Lower lobe of right lung (tissue), 2 donors: ENCODE data around the gene FFAR1. TPM values are rescaled to one million over a fixed set of nuclear protein-coding genes. Genes with fewer than 3 reads are reported as not detected.

Source experiments
- ATAC-seq, 2 donors: fragments of 200-7000 bp; cut with Tn5 transposase; one replicate each; pipeline ENCODE4 v1.9.1; 2020 to 2022; ENCODE audit warnings: mild to moderate bottlenecking in 2 of 2, moderate library complexity in 2 of 2
- DNase-seq: peaks from one replicate; pipeline ENCODE4 v3.0.0-alpha.2; 2020
- H3K27ac ChIP-seq: fragments of 200-600 bp; one replicate; pipeline ENCODE4 v1.8.0; 2022
- H3K27me3 ChIP-seq: fragments of 200-600 bp; one replicate; pipeline ENCODE4 v1.8.0; 2022; ENCODE audit warnings: low read depth
- H3K36me3 ChIP-seq: fragments of 200-600 bp; one replicate; pipeline ENCODE4 v1.8.0; 2022; ENCODE audit warnings: mild to moderate bottlenecking
- H3K4me1 ChIP-seq: fragments of 200-600 bp; one replicate; pipeline ENCODE4 v1.8.0; 2022
- H3K4me3 ChIP-seq: fragments of 200-600 bp; one replicate; pipeline ENCODE4 v1.8.0; 2022; ENCODE audit warnings: mild to moderate bottlenecking
- H3K9me3 ChIP-seq: fragments of 200-600 bp; one replicate; pipeline ENCODE4 v1.8.0; 2022
- intact Hi-C: fragments of 100-400 bp; cut with DNase I; formaldehyde crosslinking; loops from one replicate; pipeline ENCODE4 v1.11.0; 2022
- total RNA-seq: library from RNA; stranded (reverse); fragmentation: NEBNext Ultra II Directional; extraction: Animal tissue kit (Norgen Biotek cat#: 25700); gene quantifications from one replicate; pipeline ENCODE4 v1.2.1, GENCODE V29; 2021
- TF ChIP-seq, protein P1 (sequence below): fragments of 200-600 bp; IDR thresholded peaks from one replicate; pipeline ENCODE4 v1.8.0; 2022; ENCODE audit warnings: antibody characterized with exemption, mild to moderate bottlenecking
- donor health status: DM: no; HTN: yes; CAD: no; lungs with severe emphysema.

The FFAR1 gene
- total RNA-seq, 1 donor from 2014 or later = not detected

DNA sequence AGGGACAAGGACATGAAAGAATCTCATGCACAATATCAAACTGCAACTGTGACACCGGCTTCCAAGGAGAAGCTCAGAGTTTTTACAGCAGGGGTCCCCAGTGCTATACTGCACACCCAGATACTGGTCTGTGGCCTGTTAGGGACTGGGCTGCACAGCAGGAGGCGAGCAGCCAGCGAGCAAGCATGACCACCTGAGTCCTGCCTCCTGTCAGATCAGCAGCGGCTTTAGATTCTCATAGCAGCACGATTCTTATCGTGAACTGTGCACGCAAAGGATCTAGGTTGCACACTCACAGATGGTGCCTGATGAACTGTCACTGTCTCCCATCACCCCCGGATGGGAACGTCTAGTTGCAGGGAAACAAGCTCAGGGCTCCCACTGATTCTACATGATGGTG, 31.8 kb upstream of the FFAR1 start:
- ATAC-seq = no peak
- Histone ChIP-seq H3K27ac (no peak overlapping the region), H3K36me3 (no peaks in the 10 kb centered on the region), H3K4me1 (peaks cover 22% of the 10 kb centered on the region), H3K27me3 (no peaks in the 10 kb centered on the region), H3K9me3 (no peaks in the 10 kb centered on the region), H3K4me3 (no peak overlapping the region)
- intact Hi-C loops = no loop called here
- TF ChIP-seq, protein P1, sequence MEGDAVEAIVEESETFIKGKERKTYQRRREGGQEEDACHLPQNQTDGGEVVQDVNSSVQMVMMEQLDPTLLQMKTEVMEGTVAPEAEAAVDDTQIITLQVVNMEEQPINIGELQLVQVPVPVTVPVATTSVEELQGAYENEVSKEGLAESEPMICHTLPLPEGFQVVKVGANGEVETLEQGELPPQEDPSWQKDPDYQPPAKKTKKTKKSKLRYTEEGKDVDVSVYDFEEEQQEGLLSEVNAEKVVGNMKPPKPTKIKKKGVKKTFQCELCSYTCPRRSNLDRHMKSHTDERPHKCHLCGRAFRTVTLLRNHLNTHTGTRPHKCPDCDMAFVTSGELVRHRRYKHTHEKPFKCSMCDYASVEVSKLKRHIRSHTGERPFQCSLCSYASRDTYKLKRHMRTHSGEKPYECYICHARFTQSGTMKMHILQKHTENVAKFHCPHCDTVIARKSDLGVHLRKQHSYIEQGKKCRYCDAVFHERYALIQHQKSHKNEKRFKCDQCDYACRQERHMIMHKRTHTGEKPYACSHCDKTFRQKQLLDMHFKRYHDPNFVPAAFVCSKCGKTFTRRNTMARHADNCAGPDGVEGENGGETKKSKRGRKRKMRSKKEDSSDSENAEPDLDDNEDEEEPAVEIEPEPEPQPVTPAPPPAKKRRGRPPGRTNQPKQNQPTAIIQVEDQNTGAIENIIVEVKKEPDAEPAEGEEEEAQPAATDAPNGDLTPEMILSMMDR = no peak
- no peak for DNase-seq

GRCh38 chr19:35316560-35316959, 31.1 kb upstream of the FFAR1 start:
- Histone ChIP-seq H3K27ac (no peak overlapping the region), H3K9me3 (no peaks in the 10 kb centered on the region), H3K27me3 (no peaks in the 10 kb centered on the region), H3K36me3 (no peaks in the 10 kb centered on the region), H3K4me1 (peaks cover 25% of the 10 kb centered on the region), H3K4me3 (no peak overlapping the region)
- ATAC-seq (no peak), DNase-seq (no peak)
- intact Hi-C loops = no loop called here
- TF ChIP-seq, protein P1 = no peak

DNA sequence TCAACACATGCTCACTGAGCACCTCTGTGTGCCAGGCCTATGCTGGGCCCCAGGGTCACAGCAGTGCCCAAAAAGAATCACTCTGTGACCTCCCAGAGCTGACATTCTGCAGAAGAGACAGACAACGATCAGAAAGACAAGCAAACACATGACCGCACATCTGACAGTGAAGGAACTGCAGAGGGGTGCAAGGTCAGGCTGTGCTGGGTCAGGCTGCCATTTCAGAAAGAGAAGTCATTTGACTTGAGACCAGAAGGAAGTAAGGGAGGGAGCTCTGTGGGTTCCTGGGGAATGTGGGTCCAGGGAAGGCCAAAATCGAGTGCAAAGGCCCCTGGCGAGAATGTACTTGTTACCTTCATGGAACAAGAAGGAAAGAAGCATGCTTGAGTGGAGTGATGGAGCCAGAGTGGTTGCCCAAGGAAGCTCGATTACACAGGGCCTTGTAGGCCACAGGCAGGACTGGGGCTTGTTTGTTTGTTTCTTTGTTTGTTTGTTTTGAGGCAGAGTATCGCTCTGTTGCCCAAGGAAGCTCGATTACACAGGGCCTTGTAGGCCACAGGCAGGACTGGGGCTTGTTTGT, 30.1 kb upstream of the FFAR1 start:
- Histone ChIP-seq H3K4me3 (no peak overlapping the region), H3K36me3 (no peaks in the 10 kb centered on the region), H3K4me1 (peaks cover 25% of the 10 kb centered on the region), H3K27me3 (no peaks in the 10 kb centered on the region), H3K9me3 (no peaks in the 10 kb centered on the region), H3K27ac (peak overlapping the region; percentile 36)
- DNase-seq = no peak
- ATAC-seq = peak; percentile 26 to 33
- TF ChIP-seq, protein P1 = no peak
- intact Hi-C loops = no loop called here

- no peaks in the 10 kb centered on the region for H3K36me3 ChIP-seq
- peak overlapping the region; percentile 67 for H3K27ac ChIP-seq
- ATAC-seq = peak; percentile 79 to 82
- H3K9me3 ChIP-seq = no peaks in the 10 kb centered on the region
- no peak overlapping the region for H3K4me3 ChIP-seq
- intact Hi-C loops = no loop called here
- peaks cover 25% of the 10 kb centered on the region for H3K4me1 ChIP-seq
- H3K27me3 ChIP-seq = no peaks in the 10 kb centered on the region
- DNase-seq = peak; percentile 83
- TF ChIP-seq, protein P1 = no peak
These were observed 28.8 kb upstream of the FFAR1 start for GRCh38 chr19:35318679-35319448.

GRCh38 chr19:35320065-35320713, 27.5 kb upstream of the FFAR1 start:
- Histone ChIP-seq H3K4me3 (no peak overlapping the region), H3K27me3 (no peaks in the 10 kb centered on the region), H3K27ac (peak overlapping the region; percentile 67), H3K4me1 (peaks cover 25% of the 10 kb centered on the region), H3K9me3 (no peaks in the 10 kb centered on the region), H3K36me3 (no peaks in the 10 kb centered on the region)
- intact Hi-C loops = no loop called here
- TF ChIP-seq, protein P1 = no peak
- DNase-seq (no peak), ATAC-seq (peak in 1 of 2 donors; percentile 19)
